OCI-LY1 (cell line): ENCODE data around the gene EML1.

Source experiments
- H2AFZ ChIP-seq: fragments of 200-600 bp; sonication (generic), shearing (Covaris generic); 2 replicates; pipeline ENCODE4 v1.6.0; 2014; ENCODE audit warnings: antibody characterized with exemption, mild to moderate bottlenecking, low read length
- H3F3A ChIP-seq: fragments of 200-600 bp; sonication (generic), shearing (Covaris generic); 2 replicates; pipeline ENCODE4 v1.6.0; 2014; ENCODE audit warnings: mild to moderate bottlenecking, antibody characterized with exemption, low read length, moderate library complexity; ENCODE audit not compliant: insufficient read depth
- H3K27ac ChIP-seq: fragments of 200-600 bp; sonication (generic); 2 replicates; pipeline ENCODE4 v1.5.1; 2014; ENCODE audit warnings: low read length, mixed run types, mild to moderate bottlenecking, low read depth; ENCODE audit not compliant: poor library complexity, severe bottlenecking
- H3K27me3 ChIP-seq: fragments of 200-600 bp; sonication (generic); 2 replicates; pipeline ENCODE4 v1.6.0; 2014; ENCODE audit warnings: antibody characterized with exemption, mild to moderate bottlenecking, low read length, moderate library complexity; ENCODE audit not compliant: insufficient read depth
- H3K36me3 ChIP-seq: fragments of 200-600 bp; sonication (generic); 2 replicates; pipeline ENCODE4 v1.6.1; 2014; ENCODE audit warnings: mild to moderate bottlenecking, antibody characterized with exemption, low read length, moderate library complexity, mixed read lengths; ENCODE audit not compliant: insufficient read depth
- H3K4me1 ChIP-seq: fragments of 200-600 bp; sonication (generic); 2 replicates; pipeline ENCODE4 v1.5.1; 2014; ENCODE audit warnings: mild to moderate bottlenecking, low read length, moderate library complexity; ENCODE audit not compliant: insufficient read depth, severe bottlenecking
- H3K4me2 ChIP-seq: fragments of 200-600 bp; sonication (generic), shearing (Covaris generic); 2 replicates; pipeline ENCODE4 v1.6.1; 2014; ENCODE audit warnings: low read length
- H3K4me3 ChIP-seq: fragments of 200-600 bp; sonication (generic); 2 replicates; pipeline ENCODE4 v1.5.1; 2014; ENCODE audit warnings: low read length, low read depth, mild to moderate bottlenecking, mixed read lengths; ENCODE audit not compliant: poor library complexity, severe bottlenecking
- H3K79me2 ChIP-seq: fragments of 200-600 bp; shearing (Covaris generic); 2 replicates; pipeline ENCODE4 v1.6.1; 2016; ENCODE audit warnings: mixed run types, low read length, mixed read lengths; ENCODE audit not compliant: insufficient read depth
- H3K9ac ChIP-seq: fragments of 200-600 bp; sonication (generic), shearing (Covaris generic); 2 replicates; pipeline ENCODE4 v1.6.1; 2014; ENCODE audit warnings: mild to moderate bottlenecking, low read length, mixed read lengths
- H3K9me2 ChIP-seq: fragments of 200-600 bp; sonication (generic), shearing (Covaris generic); 2 replicates; pipeline ENCODE4 v1.6.1; 2014; ENCODE audit warnings: low read depth, mild to moderate bottlenecking, low read length, mixed read lengths
- H3K9me3 ChIP-seq: fragments of 200-600 bp; shearing (Covaris generic); 2 replicates; pipeline ENCODE4 v1.6.1; 2014; ENCODE audit warnings: low read length, mixed read lengths
- H4K20me1 ChIP-seq: fragments of 200-600 bp; sonication (generic), shearing (Covaris generic); 2 replicates; pipeline ENCODE4 v1.6.0; 2016; ENCODE audit warnings: mild to moderate bottlenecking, low read length; ENCODE audit not compliant: insufficient read depth
- CTCF ChIP-seq: fragments of 200-600 bp; sonication (generic), shearing (Covaris generic); IDR thresholded peaks from 2 replicates; pipeline ENCODE4 v1.5.1; 2017; ENCODE audit warnings: mild to moderate bottlenecking, antibody characterized with exemption, low read length, moderate library complexity, mixed read lengths
- EZH2 ChIP-seq: fragments of 200-600 bp; sonication (generic), shearing (Covaris generic); IDR thresholded peaks from 2 replicates; pipeline ENCODE4 v1.8.0; 2017; ENCODE audit warnings: borderline replicate concordance, mixed run types, mild to moderate bottlenecking, antibody characterized with exemption, low read length, moderate library complexity, mixed read lengths

The EML1 gene

GRCh38 chr14:99950181-99950580, 157.0 kb downstream of the EML1 start:
- H3K4me2 ChIP-seq = no peak overlapping the region
- no peaks in the 10 kb centered on the region for H3K36me3 ChIP-seq
- TF ChIP-seq CTCF (no peak), EZH2 (no peak)
- H3K9me3 ChIP-seq = no peaks in the 10 kb centered on the region
- H2AFZ ChIP-seq = no peak overlapping the region
- H3K27me3 ChIP-seq = no peaks in the 10 kb centered on the region
- no peaks in the 10 kb centered on the region for H4K20me1 ChIP-seq
- no peak overlapping the region for H3K9ac ChIP-seq
- H3K27ac ChIP-seq = no peak overlapping the region
- H3K4me3 ChIP-seq = no peak overlapping the region
- no peaks in the 10 kb centered on the region for H3K4me1 ChIP-seq
- H3K9me2 ChIP-seq = no peaks in the 10 kb centered on the region
- H3K79me2 ChIP-seq = no peaks in the 10 kb centered on the region
- no peaks in the 10 kb centered on the region for H3F3A ChIP-seq

- Histone ChIP-seq H3K4me2 (no peak overlapping the region), H3K4me1 (no peaks in the 10 kb centered on the region), H3K27me3 (no peaks in the 10 kb centered on the region), H3K36me3 (no peaks in the 10 kb centered on the region), H3K79me2 (no peaks in the 10 kb centered on the region), H3K9ac (no peak overlapping the region), H3K9me3 (no peaks in the 10 kb centered on the region), H3K9me2 (no peaks in the 10 kb centered on the region), H3K27ac (no peak overlapping the region), H2AFZ (no peak overlapping the region), H3K4me3 (no peak overlapping the region), H3F3A (no peaks in the 10 kb centered on the region), H4K20me1 (no peaks in the 10 kb centered on the region)
- TF ChIP-seq EZH2 = no peak
- TF ChIP-seq CTCF = no peak
These were observed 157.9 kb downstream of the EML1 start for GRCh38 chr14:99951085-99951484.

- no peaks in the 10 kb centered on the region for H4K20me1 ChIP-seq
- H3K4me1 ChIP-seq = no peaks in the 10 kb centered on the region
- no peaks in the 10 kb centered on the region for H3F3A ChIP-seq
- no peaks in the 10 kb centered on the region for H3K9me2 ChIP-seq
- no peak overlapping the region for H2AFZ ChIP-seq
- no peaks in the 10 kb centered on the region for H3K79me2 ChIP-seq
- no peak overlapping the region for H3K9ac ChIP-seq
- no peak overlapping the region for H3K27ac ChIP-seq
- no peak for TF ChIP-seq CTCF
- no peak for TF ChIP-seq EZH2
- H3K4me3 ChIP-seq = no peak overlapping the region
- H3K4me2 ChIP-seq = no peak overlapping the region
- H3K27me3 ChIP-seq = no peaks in the 10 kb centered on the region
- no peaks in the 10 kb centered on the region for H3K36me3 ChIP-seq
- no peaks in the 10 kb centered on the region for H3K9me3 ChIP-seq
These were observed 158.8 kb downstream of the EML1 start for GRCh38 chr14:99952039-99952438.
